Measurements from ENCODE around the gene FYB1. TPM values are rescaled to one million over a fixed set of nuclear protein-coding genes. Genes with fewer than 3 reads are reported as not detected.

FYB1 gene
- total RNA-seq, 4 donors from 2014 or later: 2.8 to 14.1 (median 11.9) TPM

- H3K27ac ChIP-seq: no peak overlapping the region
Observed at GRCh38 chr5:39178171-39178570, 41.2 kb downstream of the FYB1 start.

GRCh38 chr5:39177631-39177964 is 41.8 kb downstream of the FYB1 start:
- Histone ChIP-seq H3K4me3 (no peak overlapping the region), H3K4me1 (peaks cover 0 to 9% (median 0%) of the 10 kb centered on the region in 3 donors), H3K27ac (no peak overlapping the region), H3K9me3 (no peaks in the 10 kb centered on the region), H3K27me3 (no peaks in the 10 kb centered on the region), H3K36me3 (no peaks in the 10 kb centered on the region)
- 60 to 75% methylated on average over 3 of the region's 3 CpGs for WGBS, 2 donors
- no peak for DNase-seq
- TF ChIP-seq CTCF (IDR thresholded peaks at IDR 0.05) (no peak), POLR2A (IDR thresholded peaks at IDR 0.05) (no peak)
- intact Hi-C loops (cut with DNase I): no loop called here

More at GRCh38 chr5:39178171-39178570, 41.2 kb downstream of the FYB1 start:
- DNase-seq: no peak
- no peak for TF ChIP-seq CTCF (IDR thresholded peaks at IDR 0.05)
- TF ChIP-seq POLR2A (IDR thresholded peaks at IDR 0.05): no peak
- Histone ChIP-seq H3K36me3 (no peaks in the 10 kb centered on the region), H3K4me1 (peaks cover 0 to 9% (median 0%) of the 10 kb centered on the region in 3 donors), H3K9me3 (no peaks in the 10 kb centered on the region), H3K27me3 (no peaks in the 10 kb centered on the region), H3K4me3 (no peak overlapping the region)
- 22 to 27% methylated on average over 3 of the region's 3 CpGs for WGBS, 2 donors
- intact Hi-C loops (cut with DNase I): no loop called here

GRCh38 chr5:39176759-39177630 is 42.4 kb downstream of the FYB1 start:
- whole genome bisulfite sequencing, 2 donors: 56 to 81% methylated on average over 3 of the region's 3 CpGs
- no peak for TF ChIP-seq CTCF (IDR thresholded peaks at IDR 0.05)
- no peak for TF ChIP-seq POLR2A (IDR thresholded peaks at IDR 0.05)
- Histone ChIP-seq H3K9me3 (no peaks in the 10 kb centered on the region), H3K27ac (peak overlapping the region in 2 of 4 donors; percentile 16 to 19), H3K36me3 (no peaks in the 10 kb centered on the region), H3K4me3 (no peak overlapping the region), H3K4me1 (peaks cover 0 to 9% (median 0%) of the 10 kb centered on the region in 3 donors), H3K27me3 (no peaks in the 10 kb centered on the region)
- intact Hi-C loops (cut with DNase I): no loop called here
- no peak for DNase-seq

GRCh38 chr5:39175273-39175955 is 43.9 kb downstream of the FYB1 start:
- DNase-seq: no peak
- no peak overlapping the region for H3K27ac ChIP-seq
- 46 to 53% methylated on average over 5 of the region's 5 CpGs for WGBS, 2 donors
- H3K36me3 ChIP-seq: no peaks in the 10 kb centered on the region
- H3K4me1 ChIP-seq: peaks cover 0 to 9% (median 0%) of the 10 kb centered on the region in 3 donors
- H3K4me3 ChIP-seq: no peak overlapping the region
- H3K27me3 ChIP-seq: no peaks in the 10 kb centered on the region
- intact Hi-C loops (cut with DNase I): no loop called here
- H3K9me3 ChIP-seq: no peaks in the 10 kb centered on the region
- TF ChIP-seq POLR2A (IDR thresholded peaks at IDR 0.05) (no peak), CTCF (IDR thresholded peaks at IDR 0.05) (no peak)

- Histone ChIP-seq H3K4me3 (no peak overlapping the region), H3K36me3 (no peaks in the 10 kb centered on the region)
- intact Hi-C loops (cut with DNase I): no loop called here
Observed at GRCh38 chr5:39173069-39173468, 46.3 kb downstream of the FYB1 start.

More at GRCh38 chr5:39173069-39173468, 46.3 kb downstream of the FYB1 start:
- 87 to 93% methylated on average over 3 of the region's 3 CpGs for WGBS, 2 donors
- H3K4me1 ChIP-seq: peaks cover 0 to 9% (median 0%) of the 10 kb centered on the region in 3 donors
- no peak overlapping the region for H3K27ac ChIP-seq
- no peak for TF ChIP-seq CTCF (IDR thresholded peaks at IDR 0.05)
- no peak for TF ChIP-seq POLR2A (IDR thresholded peaks at IDR 0.05)
- H3K27me3 ChIP-seq: no peaks in the 10 kb centered on the region
- no peak for DNase-seq
- no peaks in the 10 kb centered on the region for H3K9me3 ChIP-seq

All from esophagus squamous epithelium (tissue), 5 donors.